NT2/D1 (cell line): Measurements from ENCODE around the gene SLC12A5.

Source experiments
- SUZ12 ChIP-seq: IDR thresholded peaks from 2 replicates; pipeline ENCODE4 v1.6.1; 2011; ENCODE audit not compliant: insufficient read length, insufficient read depth; ENCODE audit errors: extremely low read depth
- YY1 ChIP-seq: IDR thresholded peaks from 2 replicates; pipeline ENCODE4 v1.6.1; 2011; ENCODE audit not compliant: insufficient read length, insufficient read depth
- ZNF274 ChIP-seq: IDR thresholded peaks from 2 replicates; pipeline ENCODE4 v1.6.1; 2011; ENCODE audit warnings: mild to moderate bottlenecking, low read depth, low read length

DNA sequence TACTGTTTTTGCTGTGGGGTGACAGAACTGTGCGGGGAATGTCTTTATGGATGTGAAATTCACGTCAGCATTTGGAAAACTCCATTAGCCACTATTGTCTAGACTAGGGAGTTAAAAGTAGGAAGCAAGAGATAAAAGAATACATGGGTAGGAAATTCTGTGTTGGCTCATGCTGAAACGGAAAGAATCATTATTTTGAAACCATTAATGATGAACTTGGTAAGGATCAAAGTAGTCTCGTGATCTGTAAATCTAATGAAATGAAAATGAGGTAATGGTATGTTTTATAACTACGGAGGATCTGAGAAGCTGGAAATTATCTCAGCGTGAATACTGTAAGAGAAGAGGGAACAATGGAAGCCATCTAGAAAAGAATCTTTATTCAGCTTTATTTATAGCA is 78.0 kb downstream of the SLC12A5 start:
- TF ChIP-seq SUZ12, result no peak
- TF ChIP-seq ZNF274, result no peak
- TF ChIP-seq YY1, result no peak
